Measurements from ENCODE around the gene ANKH.

GRCh38 chr5:14810928-14811572 is 60.5 kb downstream of the ANKH start:
- TF ChIP-seq NFIC (IDR thresholded peaks at IDR 0.05) (no peak), CEBPB (IDR thresholded peaks at IDR 0.05) (no peak), EGR1 (IDR thresholded peaks at IDR 0.05) (no peak), REST (IDR thresholded peaks at IDR 0.05; ENCODE audit: low read depth) (no peak), CREB1 (IDR thresholded peaks at IDR 0.05; ENCODE audit: low read depth) (no peak), FOXM1 (IDR thresholded peaks at IDR 0.05; ENCODE audit: borderline replicate concordance, low read depth) (no peak), EP300 (IDR thresholded peaks at IDR 0.05; ENCODE audit: borderline replicate concordance) (no peak), RAD21 (IDR thresholded peaks at IDR 0.05; ENCODE audit: low read depth) (no peak)

Data from Ishikawa (cell line).